ENCODE results near the gene FAM151B. TPM values are rescaled to one million over a fixed set of nuclear protein-coding genes. Genes with fewer than 3 reads are reported as not detected.
A peak's percentile ranks its signal among the peaks of the same experiment; 100 is the strongest.

The FAM151B gene
- total RNA-seq, 2 experiments from 2014 or later, result 0.25 TPM; not detected in 1

- no peak for DNase-seq
- CTCF ChIA-PET, result interaction anchor here (1.0 to 2.2 kb wide), 2 partner anchors 13 to 134 kb away, joined by 4 to 5 read pairs; no protein-coding TSS in a partner anchor
- TF ChIP-seq CTCF (IDR thresholded peaks at IDR 0.05), result no peak
- Mint-ChIP-seq H3K36me3 (ENCODE audit: low read depth) (peaks cover 12% of the 10 kb centered on the region), H3K27ac (no peak overlapping the region), H3K4me1 (ENCODE audit: low read depth) (peaks cover 2% of the 10 kb centered on the region), H3K4me3 (no peak overlapping the region), H3K27me3 (no peaks in the 10 kb centered on the region), H3K9me3 (peaks cover 15% of the 10 kb centered on the region)
- POLR2A ChIA-PET, result no interaction called here
- intact Hi-C loops (cut with micrococcal nuclease), result loop anchor here (10.0 kb wide), 1 partner anchor 195 kb away; no protein-coding TSS in a partner anchor
- no peak for ATAC-seq
Observed at GRCh38 chr5:80479713-80480112, 8.2 kb upstream of the FAM151B start.

GRCh38 chr5:80480354-80480753, 7.5 kb upstream of the FAM151B start:
- no peaks in the 10 kb centered on the region for H3K27me3 Mint-ChIP-seq
- no peak overlapping the region for H3K27ac Mint-ChIP-seq
- CTCF ChIA-PET, result interaction anchor here (1.0 to 2.6 kb wide), 5 partner anchors 13 to 685 kb away, joined by 3 to 16 read pairs (median 5); no protein-coding TSS in a partner anchor
- peaks cover 2% of the 10 kb centered on the region for H3K4me1 Mint-ChIP-seq (ENCODE audit: low read depth)
- no peak overlapping the region for H3K4me3 Mint-ChIP-seq
- ATAC-seq (no peak), DNase-seq (no peak)
- intact Hi-C loops (cut with micrococcal nuclease), result loop anchor here (10.0 kb wide), 1 partner anchor 194 kb away; no protein-coding TSS in a partner anchor
- peaks cover 9% of the 10 kb centered on the region for H3K36me3 Mint-ChIP-seq (ENCODE audit: low read depth)
- POLR2A ChIA-PET, result no interaction called here
- H3K9me3 Mint-ChIP-seq, result peaks cover 15% of the 10 kb centered on the region
- no peak for TF ChIP-seq CTCF (IDR thresholded peaks at IDR 0.05)

GRCh38 chr5:80481019-80481893, 6.6 kb upstream of the FAM151B start:
- H3K9me3 Mint-ChIP-seq, result peaks cover 15% of the 10 kb centered on the region
- CTCF ChIA-PET, result interaction anchor here (0.8 to 2.6 kb wide), 11 partner anchors 10 to 684 kb away, joined by 3 to 16 read pairs (median 4); no protein-coding TSS in a partner anchor
- DNase-seq, result peak; percentile 52

GRCh38 chr5:80482578-80482977, 5.3 kb upstream of the FAM151B start:
- ChIA-PET POLR2A (no interaction called here), CTCF (interaction anchor here (0.7 to 2.6 kb wide), 4 partner anchors 9 to 342 kb away, joined by 3 to 16 read pairs (median 6); no protein-coding TSS in a partner anchor)
- H3K4me3 Mint-ChIP-seq, result no peak overlapping the region
- no peak for ATAC-seq
- peaks cover 10% of the 10 kb centered on the region for H3K27me3 Mint-ChIP-seq
- peaks cover 7% of the 10 kb centered on the region for H3K36me3 Mint-ChIP-seq (ENCODE audit: low read depth)
- peaks cover 15% of the 10 kb centered on the region for H3K9me3 Mint-ChIP-seq
- H3K27ac Mint-ChIP-seq, result no peak overlapping the region
- intact Hi-C loops (cut with micrococcal nuclease), result loop anchor here (10.0 kb wide), 1 partner anchor 192 kb away; no protein-coding TSS in a partner anchor
- no peak for TF ChIP-seq CTCF (IDR thresholded peaks at IDR 0.05)
- H3K4me1 Mint-ChIP-seq (ENCODE audit: low read depth), result peaks cover 6% of the 10 kb centered on the region
- DNase-seq, result no peak

More at GRCh38 chr5:80481019-80481893, 6.6 kb upstream of the FAM151B start:
- no peak overlapping the region for H3K27ac Mint-ChIP-seq
- H3K27me3 Mint-ChIP-seq, result peaks cover 2% of the 10 kb centered on the region
- H3K36me3 Mint-ChIP-seq (ENCODE audit: low read depth), result peaks cover 7% of the 10 kb centered on the region
- no peak overlapping the region for H3K4me3 Mint-ChIP-seq
- intact Hi-C loops (cut with micrococcal nuclease), result loop anchor here (10.0 kb wide), 1 partner anchor 194 kb away; no protein-coding TSS in a partner anchor
- peak; percentile 60 for TF ChIP-seq CTCF (IDR thresholded peaks at IDR 0.05)
- peak; percentile 73 for ATAC-seq
- POLR2A ChIA-PET, result no interaction called here
- H3K4me1 Mint-ChIP-seq (ENCODE audit: low read depth), result peaks cover 2% of the 10 kb centered on the region

Measured in activated CD8-positive, alpha-beta T cell treated with anti-CD3 and anti-CD28 coated beads for 36 hours (primary cell).